ENCODE results near the gene RASL11A. TPM values are rescaled to one million over a fixed set of nuclear protein-coding genes. Genes with fewer than 3 reads are reported as not detected.

Gene RASL11A
- total and polyA plus RNA-seq, 2 of the 13 experiments (the other 11 are each of a cell fraction or from before 2014, with no cell fraction given) = 3.0 to 4.1 TPM

- TF ChIP-seq E2F1 (CRISPR knock-in tag; IDR thresholded peaks at IDR 0.05) = peak; percentile 88
- TF ChIP-seq BRCA1 (CRISPR knock-in tag; IDR thresholded peaks at IDR 0.05) = peak; percentile 40; the same call in 1 of the 2 replicates
- peak; percentile 57; the same call in 1 of the 2 replicates for TF ChIP-seq SATB2 (CRISPR knock-in tag; IDR thresholded peaks at IDR 0.05)
- peak; percentile 77; the same call in 1 of the 2 replicates for TF ChIP-seq ZNF749 (CRISPR knock-in tag; IDR thresholded peaks at IDR 0.05; ENCODE audit: borderline replicate concordance)
- TF ChIP-seq ISL2 (CRISPR knock-in tag; IDR thresholded peaks at IDR 0.05) = peak; percentile 73
- TF ChIP-seq ATF7-NPFF (CRISPR knock-in tag; IDR thresholded peaks at IDR 0.05; ENCODE audit: low read depth) = peak; percentile 82; the same call in 1 of the 2 replicates
- TF ChIP-seq, protein P1, sequence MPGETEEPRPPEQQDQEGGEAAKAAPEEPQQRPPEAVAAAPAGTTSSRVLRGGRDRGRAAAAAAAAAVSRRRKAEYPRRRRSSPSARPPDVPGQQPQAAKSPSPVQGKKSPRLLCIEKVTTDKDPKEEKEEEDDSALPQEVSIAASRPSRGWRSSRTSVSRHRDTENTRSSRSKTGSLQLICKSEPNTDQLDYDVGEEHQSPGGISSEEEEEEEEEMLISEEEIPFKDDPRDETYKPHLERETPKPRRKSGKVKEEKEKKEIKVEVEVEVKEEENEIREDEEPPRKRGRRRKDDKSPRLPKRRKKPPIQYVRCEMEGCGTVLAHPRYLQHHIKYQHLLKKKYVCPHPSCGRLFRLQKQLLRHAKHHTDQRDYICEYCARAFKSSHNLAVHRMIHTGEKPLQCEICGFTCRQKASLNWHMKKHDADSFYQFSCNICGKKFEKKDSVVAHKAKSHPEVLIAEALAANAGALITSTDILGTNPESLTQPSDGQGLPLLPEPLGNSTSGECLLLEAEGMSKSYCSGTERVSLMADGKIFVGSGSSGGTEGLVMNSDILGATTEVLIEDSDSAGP (CRISPR knock-in tag; IDR thresholded peaks at IDR 0.05; ENCODE audit: borderline replicate concordance) = peak; percentile 91; the same call in 1 of the 2 replicates
- TF ChIP-seq NFKBIZ (CRISPR knock-in tag; IDR thresholded peaks at IDR 0.05) = 0 out of 2 replicates have a peak, but pooled peaks have one; percentile 42
- TF ChIP-seq DMTF1 (CRISPR knock-in tag; IDR thresholded peaks at IDR 0.05) = no peak
- TF ChIP-seq, protein P2, sequence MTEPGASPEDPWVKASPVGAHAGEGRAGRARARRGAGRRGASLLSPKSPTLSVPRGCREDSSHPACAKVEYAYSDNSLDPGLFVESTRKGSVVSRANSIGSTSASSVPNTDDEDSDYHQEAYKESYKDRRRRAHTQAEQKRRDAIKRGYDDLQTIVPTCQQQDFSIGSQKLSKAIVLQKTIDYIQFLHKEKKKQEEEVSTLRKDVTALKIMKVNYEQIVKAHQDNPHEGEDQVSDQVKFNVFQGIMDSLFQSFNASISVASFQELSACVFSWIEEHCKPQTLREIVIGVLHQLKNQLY (CRISPR knock-in tag; IDR thresholded peaks at IDR 0.05) = no peak
- TF ChIP-seq ZHX2 (IDR thresholded peaks at IDR 0.05; ENCODE audit: low read depth) = peak; percentile 98
- no peak; the same call in 1 of the 2 replicates for TF ChIP-seq ZHX2 (CRISPR knock-in tag; IDR thresholded peaks at IDR 0.05; ENCODE audit: borderline replicate concordance)
- TF ChIP-seq MED1 (CRISPR knock-in tag; IDR thresholded peaks at IDR 0.05) = peak; percentile 72
- TF ChIP-seq ZNF709 (CRISPR knock-in tag; IDR thresholded peaks at IDR 0.05) = peak; percentile 45; the same call in 1 of the 2 replicates
- no peak for TF ChIP-seq SP1 (IDR thresholded peaks at IDR 0.05)
- peak; percentile 51; the same call in 1 of the 2 replicates for TF ChIP-seq SP1 (CRISPR knock-in tag; IDR thresholded peaks at IDR 0.05)
- TF ChIP-seq SKI (IDR thresholded peaks at IDR 0.05; ENCODE audit: partially characterized antibody) = peak; percentile 27
Measured at GRCh38 chr13:27251166-27252091, 19.2 kb upstream of the RASL11A start, which contains the start of gene RPL21 (continued).
